Measurements from ENCODE around the gene NXPE3.

The NXPE3 gene

DNA sequence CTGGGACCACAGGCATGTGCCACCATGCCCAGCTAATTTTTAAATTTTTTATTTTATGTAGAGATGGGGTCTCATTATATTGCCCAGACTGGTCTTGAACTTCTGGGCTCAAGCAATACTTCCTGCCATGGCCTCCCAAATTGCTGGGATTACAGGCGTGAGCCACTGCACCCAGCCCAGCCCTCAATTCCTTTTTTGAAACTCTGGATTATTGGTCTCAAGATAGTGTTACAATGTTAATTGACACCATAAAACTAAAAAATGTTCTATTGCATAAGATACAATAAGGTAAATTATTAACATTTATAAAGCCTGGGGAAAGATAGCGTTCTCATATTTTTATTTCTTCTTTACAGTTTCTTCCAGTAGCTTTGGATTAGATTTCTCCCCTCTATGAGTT lies 66.4 kb downstream of the NXPE3 start:
- TF ChIP-seq, protein P1, sequence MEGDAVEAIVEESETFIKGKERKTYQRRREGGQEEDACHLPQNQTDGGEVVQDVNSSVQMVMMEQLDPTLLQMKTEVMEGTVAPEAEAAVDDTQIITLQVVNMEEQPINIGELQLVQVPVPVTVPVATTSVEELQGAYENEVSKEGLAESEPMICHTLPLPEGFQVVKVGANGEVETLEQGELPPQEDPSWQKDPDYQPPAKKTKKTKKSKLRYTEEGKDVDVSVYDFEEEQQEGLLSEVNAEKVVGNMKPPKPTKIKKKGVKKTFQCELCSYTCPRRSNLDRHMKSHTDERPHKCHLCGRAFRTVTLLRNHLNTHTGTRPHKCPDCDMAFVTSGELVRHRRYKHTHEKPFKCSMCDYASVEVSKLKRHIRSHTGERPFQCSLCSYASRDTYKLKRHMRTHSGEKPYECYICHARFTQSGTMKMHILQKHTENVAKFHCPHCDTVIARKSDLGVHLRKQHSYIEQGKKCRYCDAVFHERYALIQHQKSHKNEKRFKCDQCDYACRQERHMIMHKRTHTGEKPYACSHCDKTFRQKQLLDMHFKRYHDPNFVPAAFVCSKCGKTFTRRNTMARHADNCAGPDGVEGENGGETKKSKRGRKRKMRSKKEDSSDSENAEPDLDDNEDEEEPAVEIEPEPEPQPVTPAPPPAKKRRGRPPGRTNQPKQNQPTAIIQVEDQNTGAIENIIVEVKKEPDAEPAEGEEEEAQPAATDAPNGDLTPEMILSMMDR (IDR thresholded peaks at IDR 0.05; ENCODE audit: extremely low read depth, insufficient read depth, missing control alignments): no peak
- in situ Hi-C loops (cut with MboI; ENCODE audit: low pct_unique_long_range_greater_than_20kb, low sequenced_read_pairs, unreplicated experiment): no loop called here
- no peak for DNase-seq (ENCODE audit: low spot score)

- TF ChIP-seq, protein P1 (IDR thresholded peaks at IDR 0.05; ENCODE audit: extremely low read depth, insufficient read depth, missing control alignments): no peak
- no peak for DNase-seq (ENCODE audit: low spot score)
- in situ Hi-C loops (cut with MboI; ENCODE audit: low pct_unique_long_range_greater_than_20kb, low sequenced_read_pairs, unreplicated experiment): no loop called here
Observed at GRCh38 chr3:101846709-101847108, 67.7 kb downstream of the NXPE3 start.

- in situ Hi-C loops (cut with MboI; ENCODE audit: low pct_unique_long_range_greater_than_20kb, low sequenced_read_pairs, unreplicated experiment): no loop called here
- TF ChIP-seq, protein P1 (IDR thresholded peaks at IDR 0.05; ENCODE audit: extremely low read depth, insufficient read depth, missing control alignments): no peak
- DNase-seq (ENCODE audit: low spot score): no peak
Observed at GRCh38 chr3:101847328-101847727, 68.3 kb downstream of the NXPE3 start.

DNA sequence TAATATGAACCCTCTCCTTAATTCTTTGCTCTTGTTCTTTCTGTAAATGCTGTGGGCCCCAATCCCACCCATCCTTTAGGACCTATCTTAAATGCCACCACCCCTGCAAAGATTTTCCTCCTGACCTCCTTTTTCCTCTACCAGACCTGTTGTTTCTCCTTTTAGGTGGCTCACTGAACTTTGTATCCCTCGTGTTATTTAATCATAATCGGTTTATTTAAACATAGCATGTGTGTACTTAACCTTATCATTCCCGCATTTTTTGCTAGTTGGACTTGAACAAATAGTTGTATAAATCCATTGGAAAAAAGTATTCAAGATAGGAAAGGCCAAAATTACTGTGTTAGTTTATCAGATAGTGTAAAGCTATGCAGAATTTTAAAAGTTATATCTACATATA lies 69.3 kb downstream of the NXPE3 start:
- TF ChIP-seq, protein P1 (IDR thresholded peaks at IDR 0.05; ENCODE audit: extremely low read depth, insufficient read depth, missing control alignments): no peak
- no peak for DNase-seq (ENCODE audit: low spot score)
- in situ Hi-C loops (cut with MboI; ENCODE audit: low pct_unique_long_range_greater_than_20kb, low sequenced_read_pairs, unreplicated experiment): no loop called here

DNA sequence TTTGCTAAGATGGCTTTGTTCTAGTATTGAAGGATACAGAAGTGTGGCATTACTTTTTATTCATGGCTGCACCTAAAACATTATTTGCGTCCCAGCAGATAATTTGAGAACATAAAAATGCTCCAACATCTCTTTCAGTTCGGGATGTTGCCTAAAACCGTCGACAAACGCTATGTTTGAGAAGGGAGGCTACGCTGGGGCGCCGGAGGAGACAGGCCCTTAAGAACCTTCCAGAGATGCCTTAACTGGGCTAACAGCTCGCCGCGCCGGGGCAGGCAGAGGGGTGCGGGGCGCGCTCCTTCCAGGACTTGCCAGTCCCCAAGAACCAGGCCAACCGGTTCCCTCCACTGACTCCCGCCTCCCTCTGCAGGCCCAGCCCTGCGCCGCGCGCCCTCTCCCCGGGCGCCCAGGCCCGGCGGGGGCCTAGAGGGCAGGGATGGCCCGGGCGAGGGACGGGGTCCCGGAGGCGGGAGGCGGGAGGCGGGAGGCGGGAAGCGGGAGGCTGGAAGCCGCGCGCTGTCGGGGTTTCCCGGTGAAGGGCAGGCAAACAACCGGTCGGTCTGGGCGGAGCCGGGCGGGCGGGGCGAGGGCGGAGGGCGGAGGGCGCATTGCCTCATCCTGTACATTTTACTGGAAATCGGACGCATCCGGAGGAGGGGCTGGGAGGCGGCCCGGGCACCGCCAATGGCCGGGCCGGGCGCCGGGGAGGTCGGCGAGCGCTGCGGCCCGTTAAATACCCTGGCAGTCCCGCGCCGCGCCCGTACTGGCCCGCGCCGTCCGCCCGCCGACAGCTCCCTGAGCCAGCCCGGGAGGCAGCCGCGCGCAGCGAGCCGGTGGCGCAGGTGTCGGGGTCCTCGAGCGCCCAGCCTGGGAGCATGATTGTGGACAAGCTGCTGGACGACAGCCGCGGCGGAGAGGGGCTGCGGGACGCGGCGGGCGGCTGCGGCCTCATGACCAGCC lies 70.0 kb downstream of the NXPE3 start, which contains the start of gene NFKBIZ:
TSS of gene NFKBIZ (plus strand) at position 761 of the 960 bp plus-strand sequence. CDS start at position 876, 115 bp downstream.
- in situ Hi-C loops (cut with MboI; ENCODE audit: low pct_unique_long_range_greater_than_20kb, low sequenced_read_pairs, unreplicated experiment): no loop called here
- TF ChIP-seq, protein P1 (IDR thresholded peaks at IDR 0.05; ENCODE audit: extremely low read depth, insufficient read depth, missing control alignments): no peak
- peak; percentile 98 for DNase-seq (ENCODE audit: low spot score)

- in situ Hi-C loops (cut with MboI; ENCODE audit: low pct_unique_long_range_greater_than_20kb, low sequenced_read_pairs, unreplicated experiment): no loop called here
- no peak for DNase-seq (ENCODE audit: low spot score)
- TF ChIP-seq, protein P1 (IDR thresholded peaks at IDR 0.05; ENCODE audit: extremely low read depth, insufficient read depth, missing control alignments): peak; percentile 38
Observed at GRCh38 chr3:101849714-101850245, 70.8 kb downstream of the NXPE3 start.

All from GM13977 (cell line).